ENCODE data around the gene PARD3.

Gene PARD3

DNA sequence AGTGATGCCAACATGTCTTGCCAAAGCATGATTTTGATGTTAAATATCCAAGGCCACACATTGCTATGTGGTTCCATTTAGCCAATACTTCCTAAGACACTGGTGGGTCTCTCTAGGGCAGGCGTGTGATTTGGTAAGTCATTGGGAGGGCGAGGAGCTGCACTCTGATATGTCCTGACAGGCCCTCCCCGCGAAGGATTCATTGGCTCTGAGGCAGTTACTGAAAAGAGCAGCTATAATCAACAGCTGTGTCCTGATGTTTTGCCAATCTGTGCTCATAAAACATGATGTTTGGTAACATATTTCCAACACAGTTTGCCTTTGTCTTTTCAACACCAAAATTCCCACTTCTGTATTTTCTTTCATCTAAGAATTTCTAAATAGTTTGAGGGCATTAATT, 646.7 kb downstream of the PARD3 start:
- no peak overlapping the region for H3K4me3 ChIP-seq (ENCODE audit: low read depth, low read length)
- no peak for DNase-seq (ENCODE audit: low read depth)
- in situ Hi-C loops (cut with HindIII; ENCODE audit: low sequenced_read_pairs), result no loop called here
- TF ChIP-seq, protein P1, sequence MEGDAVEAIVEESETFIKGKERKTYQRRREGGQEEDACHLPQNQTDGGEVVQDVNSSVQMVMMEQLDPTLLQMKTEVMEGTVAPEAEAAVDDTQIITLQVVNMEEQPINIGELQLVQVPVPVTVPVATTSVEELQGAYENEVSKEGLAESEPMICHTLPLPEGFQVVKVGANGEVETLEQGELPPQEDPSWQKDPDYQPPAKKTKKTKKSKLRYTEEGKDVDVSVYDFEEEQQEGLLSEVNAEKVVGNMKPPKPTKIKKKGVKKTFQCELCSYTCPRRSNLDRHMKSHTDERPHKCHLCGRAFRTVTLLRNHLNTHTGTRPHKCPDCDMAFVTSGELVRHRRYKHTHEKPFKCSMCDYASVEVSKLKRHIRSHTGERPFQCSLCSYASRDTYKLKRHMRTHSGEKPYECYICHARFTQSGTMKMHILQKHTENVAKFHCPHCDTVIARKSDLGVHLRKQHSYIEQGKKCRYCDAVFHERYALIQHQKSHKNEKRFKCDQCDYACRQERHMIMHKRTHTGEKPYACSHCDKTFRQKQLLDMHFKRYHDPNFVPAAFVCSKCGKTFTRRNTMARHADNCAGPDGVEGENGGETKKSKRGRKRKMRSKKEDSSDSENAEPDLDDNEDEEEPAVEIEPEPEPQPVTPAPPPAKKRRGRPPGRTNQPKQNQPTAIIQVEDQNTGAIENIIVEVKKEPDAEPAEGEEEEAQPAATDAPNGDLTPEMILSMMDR (IDR thresholded peaks at IDR 0.05; ENCODE audit: low read depth, low read length, missing control alignments), result no peak

DNA sequence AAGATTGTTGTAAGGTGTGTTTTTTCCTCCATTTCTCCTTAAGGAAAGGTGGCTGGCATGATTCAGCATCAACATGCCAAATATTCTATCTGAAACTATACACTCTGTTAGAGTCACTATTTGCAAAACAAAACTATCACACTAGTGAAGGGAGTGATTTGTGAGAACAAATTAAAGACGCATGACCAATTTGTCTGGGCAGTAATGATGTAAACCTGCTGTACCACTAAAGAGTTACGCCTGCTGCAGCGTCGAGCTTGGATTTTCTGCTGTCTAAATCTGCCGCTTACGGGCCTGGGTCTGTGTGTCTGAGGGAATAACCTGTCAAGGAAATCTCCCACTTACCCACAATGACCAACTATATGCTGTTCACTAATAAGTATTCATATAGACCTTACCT, 648.3 kb downstream of the PARD3 start:
- in situ Hi-C loops (cut with HindIII; ENCODE audit: low sequenced_read_pairs), result no loop called here
- TF ChIP-seq, protein P1 (IDR thresholded peaks at IDR 0.05; ENCODE audit: low read depth, low read length, missing control alignments), result no peak
- no peak for DNase-seq (ENCODE audit: low read depth)
- no peak overlapping the region for H3K4me3 ChIP-seq (ENCODE audit: low read depth, low read length)

DNA sequence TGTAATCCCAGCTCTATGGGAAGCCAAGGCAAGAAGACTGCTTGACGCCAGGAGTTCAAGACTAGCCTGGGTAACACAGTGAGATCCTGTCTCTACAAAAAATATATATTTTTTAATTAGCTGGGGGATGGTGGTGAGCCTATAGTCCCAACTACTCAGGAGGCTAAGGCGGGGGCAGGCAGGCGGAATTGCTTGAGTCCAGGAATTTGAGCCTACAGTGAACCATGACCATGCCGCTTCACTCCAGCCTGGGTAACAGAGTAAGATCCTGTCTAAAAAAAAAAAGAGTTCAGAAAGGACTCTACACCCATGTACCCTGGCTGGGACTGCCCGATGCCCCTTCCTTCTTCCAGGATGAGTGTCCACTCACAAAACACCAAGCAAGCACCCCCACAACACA, 648.7 kb downstream of the PARD3 start:
- in situ Hi-C loops (cut with HindIII; ENCODE audit: low sequenced_read_pairs), result no loop called here
- TF ChIP-seq, protein P1 (IDR thresholded peaks at IDR 0.05; ENCODE audit: low read depth, low read length, missing control alignments), result no peak
- no peak for DNase-seq (ENCODE audit: low read depth)
- no peak overlapping the region for H3K4me3 ChIP-seq (ENCODE audit: low read depth, low read length)

DNA sequence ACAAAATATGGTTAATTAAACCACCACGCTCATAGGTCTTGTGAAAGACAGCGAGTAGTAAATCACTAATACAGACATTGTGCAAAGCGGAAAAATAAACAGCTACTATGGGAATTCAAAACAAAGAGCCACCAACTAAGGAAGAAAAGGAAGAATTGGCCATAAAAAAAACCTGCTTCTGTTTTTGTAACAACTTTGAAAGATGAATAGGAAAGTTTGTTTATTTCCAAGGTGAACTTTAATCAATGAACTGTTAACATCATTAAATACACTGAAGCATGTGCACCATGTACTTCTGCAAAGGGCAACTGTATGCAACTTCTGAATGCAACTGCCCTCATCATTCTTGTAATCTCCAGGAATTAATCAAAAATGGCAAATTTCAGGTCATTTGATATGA, 651.1 kb downstream of the PARD3 start:
- TF ChIP-seq, protein P1 (IDR thresholded peaks at IDR 0.05; ENCODE audit: low read depth, low read length, missing control alignments), result no peak
- DNase-seq (ENCODE audit: low read depth), result no peak
- no peak overlapping the region for H3K4me3 ChIP-seq (ENCODE audit: low read depth, low read length)
- in situ Hi-C loops (cut with HindIII; ENCODE audit: low sequenced_read_pairs), result no loop called here

DNA sequence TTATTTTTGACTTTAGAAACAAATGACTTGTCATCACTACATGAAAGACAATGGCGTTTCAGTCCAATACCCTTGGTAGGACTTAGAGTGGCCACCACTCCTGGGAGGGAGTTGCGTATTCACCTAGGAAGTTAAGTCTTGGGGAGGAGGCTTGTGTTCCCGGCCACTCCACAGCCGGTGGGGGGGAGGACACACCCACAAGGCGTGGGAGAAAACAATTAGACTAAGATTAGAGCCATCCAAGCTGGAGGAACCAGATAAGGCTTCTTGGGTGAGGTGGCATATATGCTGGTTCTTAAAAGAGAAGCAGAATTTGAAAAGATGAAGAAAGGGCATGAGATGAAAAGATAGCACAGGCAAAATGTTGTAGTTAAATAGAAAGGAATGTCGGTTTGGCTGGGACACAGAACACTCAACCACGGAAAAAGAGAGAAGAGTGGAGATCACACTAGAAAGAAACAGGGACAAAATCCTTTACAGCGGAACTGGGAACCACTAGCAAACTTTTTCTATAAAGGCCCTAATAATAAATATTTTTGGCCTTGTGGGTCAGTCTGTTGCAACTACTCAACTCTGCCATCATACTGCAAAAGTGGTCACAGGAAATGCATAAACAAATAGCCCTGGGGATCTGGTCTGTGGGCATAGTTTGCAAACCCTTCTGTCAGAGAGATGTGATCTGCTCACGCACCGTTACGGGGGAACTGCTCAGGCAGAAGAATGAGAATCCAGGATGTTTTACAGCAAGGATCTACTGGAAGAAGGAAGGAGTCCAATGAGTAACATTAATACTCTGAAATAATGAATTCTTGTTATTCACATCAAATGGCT, 651.8 kb downstream of the PARD3 start:
- TF ChIP-seq, protein P1 (IDR thresholded peaks at IDR 0.05; ENCODE audit: low read depth, low read length, missing control alignments), result no peak
- DNase-seq (ENCODE audit: low read depth), result no peak
- in situ Hi-C loops (cut with HindIII; ENCODE audit: low sequenced_read_pairs), result no loop called here
- no peak overlapping the region for H3K4me3 ChIP-seq (ENCODE audit: low read depth, low read length)

DNA sequence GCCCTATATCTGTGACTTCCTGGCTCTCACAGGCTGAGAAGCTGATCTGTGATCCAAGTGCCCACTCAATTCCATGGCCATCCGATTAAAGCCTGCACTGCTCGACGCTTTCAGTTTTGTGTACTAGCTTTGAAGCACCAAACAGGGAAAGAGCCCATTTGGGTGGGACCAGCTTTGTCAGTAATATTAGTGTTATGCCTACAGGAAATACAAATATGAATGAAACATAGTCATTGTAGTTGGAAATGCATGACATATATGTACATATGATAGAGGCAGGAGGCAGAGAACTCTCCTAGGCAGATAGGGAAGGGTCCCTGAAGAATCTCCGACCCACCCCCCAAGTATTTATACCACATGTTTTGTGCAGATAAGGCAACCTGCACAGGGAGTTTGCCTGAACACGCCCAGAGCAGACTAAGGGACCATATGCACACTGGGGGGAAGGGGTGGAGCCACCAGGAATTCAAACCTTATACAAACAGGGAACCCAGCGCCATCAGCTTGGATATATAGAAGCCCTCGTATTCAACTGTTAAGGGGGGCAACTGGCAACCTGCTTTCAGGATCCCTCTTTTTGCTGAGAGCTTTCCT, 653.2 kb downstream of the PARD3 start:
- TF ChIP-seq, protein P1 (IDR thresholded peaks at IDR 0.05; ENCODE audit: low read depth, low read length, missing control alignments), result no peak

More for the DNA sequence above, 653.2 kb downstream of the PARD3 start:
- DNase-seq (ENCODE audit: low read depth), result no peak
- no peak overlapping the region for H3K4me3 ChIP-seq (ENCODE audit: low read depth, low read length)
- in situ Hi-C loops (cut with HindIII; ENCODE audit: low sequenced_read_pairs), result no loop called here
